NCI-H2171 (cell line): ENCODE data around the gene WDR88.
"Not testable (repeated sequence)": the region's sequence is repeated elsewhere in the genome, so short reads cannot be mapped to it uniquely, and the experiment has no call there.

Experiments
- DNase-seq: peaks from one replicate; lab custom pipeline; 2025; lab: John Stamatoyannopoulos, UW

WDR88 gene

GRCh38 chr19:33171222-33171795, 39.4 kb downstream of the WDR88 start:
- DNase-seq: no peak

GRCh38 chr19:33171916-33172359, 40.0 kb downstream of the WDR88 start:
- DNase-seq: no peak

- DNase-seq: no peak
These were observed 42.3 kb downstream of the WDR88 start for GRCh38 chr19:33174186-33174585.

GRCh38 chr19:33175156-33175782, 43.4 kb downstream of the WDR88 start:
- no peak for DNase-seq

GRCh38 chr19:33175886-33176669, 44.2 kb downstream of the WDR88 start:
- no peak for DNase-seq

- DNase-seq: peak; percentile 95
These were observed 44.9 kb downstream of the WDR88 start for GRCh38 chr19:33176670-33177416.

- no peak for DNase-seq
These were observed 45.6 kb downstream of the WDR88 start for GRCh38 chr19:33177417-33177979.

- no peak for DNase-seq
These were observed 54.7 kb downstream of the WDR88 start for GRCh38 chr19:33186431-33187182.

- no peak for DNase-seq
These were observed 55.2 kb downstream of the WDR88 start for GRCh38 chr19:33187183-33187540.

GRCh38 chr19:33189453-33189852, 57.5 kb downstream of the WDR88 start:
- no peak for DNase-seq

GRCh38 chr19:33191092-33191491, 59.2 kb downstream of the WDR88 start:
- DNase-seq: not testable (repeated sequence)

- no peak for DNase-seq
These were observed 59.6 kb downstream of the WDR88 start for GRCh38 chr19:33191501-33191900.

GRCh38 chr19:33192010-33192409, 60.1 kb downstream of the WDR88 start:
- DNase-seq: no peak

GRCh38 chr19:33193269-33193864, 61.5 kb downstream of the WDR88 start:
- DNase-seq: no peak

- DNase-seq: peak; percentile 43
These were observed 62.0 kb downstream of the WDR88 start, which contains the start of gene LRP3 for GRCh38 chr19:33193865-33194362. Gene LRP3, plus strand, starts transcription at chr19:33194330. Its CDS starts 456 bp downstream, at chr19:33194786.

- DNase-seq: no peak
These were observed 62.6 kb downstream of the WDR88 start for GRCh38 chr19:33194532-33194885.

GRCh38 chr19:33194886-33195644, 63.2 kb downstream of the WDR88 start:
- DNase-seq: no peak

- DNase-seq: no peak
These were observed 63.9 kb downstream of the WDR88 start for GRCh38 chr19:33195645-33196347.

- no peak for DNase-seq
These were observed 64.7 kb downstream of the WDR88 start for GRCh38 chr19:33196446-33197193.
